ENCODE data around the gene TLNRD1.

The TLNRD1 gene

GRCh38 chr15:81054236-81054635, 53.5 kb downstream of the TLNRD1 start:
- no peak for DNase-seq

All from hypothalamus (tissue), 51 donors.